GM12801 (cell line): ENCODE data around the gene IGSF21.

Experiments used
- TF ChIP-seq, protein P1 (sequence below): IDR thresholded peaks from one replicate; pipeline ENCODE4 v1.5.1; 2011; ENCODE audit warnings: control low read depth; ENCODE audit not compliant: insufficient read length; ENCODE audit errors: extremely low read depth

Gene IGSF21

DNA sequence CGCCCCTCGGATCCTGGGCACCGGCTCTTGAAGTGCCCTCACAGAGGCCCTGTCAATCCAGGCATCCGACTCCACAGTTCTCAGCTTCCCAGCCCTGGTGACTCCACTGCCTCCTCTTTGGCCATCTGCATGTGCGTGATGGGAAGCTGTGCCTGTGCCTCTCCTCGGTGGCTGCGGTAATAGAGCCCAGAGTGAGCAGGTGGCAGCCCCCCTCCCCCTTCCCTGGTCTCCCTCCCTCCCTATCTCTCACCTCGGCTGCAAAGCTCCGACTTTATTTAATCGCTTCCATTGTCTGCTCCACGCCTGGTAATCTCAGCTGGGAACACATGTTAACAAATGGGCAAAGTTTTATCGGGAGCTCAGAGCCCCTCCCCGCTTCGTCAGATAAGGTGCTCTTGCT is 91.9 kb downstream of the IGSF21 start:
- TF ChIP-seq, protein P1, sequence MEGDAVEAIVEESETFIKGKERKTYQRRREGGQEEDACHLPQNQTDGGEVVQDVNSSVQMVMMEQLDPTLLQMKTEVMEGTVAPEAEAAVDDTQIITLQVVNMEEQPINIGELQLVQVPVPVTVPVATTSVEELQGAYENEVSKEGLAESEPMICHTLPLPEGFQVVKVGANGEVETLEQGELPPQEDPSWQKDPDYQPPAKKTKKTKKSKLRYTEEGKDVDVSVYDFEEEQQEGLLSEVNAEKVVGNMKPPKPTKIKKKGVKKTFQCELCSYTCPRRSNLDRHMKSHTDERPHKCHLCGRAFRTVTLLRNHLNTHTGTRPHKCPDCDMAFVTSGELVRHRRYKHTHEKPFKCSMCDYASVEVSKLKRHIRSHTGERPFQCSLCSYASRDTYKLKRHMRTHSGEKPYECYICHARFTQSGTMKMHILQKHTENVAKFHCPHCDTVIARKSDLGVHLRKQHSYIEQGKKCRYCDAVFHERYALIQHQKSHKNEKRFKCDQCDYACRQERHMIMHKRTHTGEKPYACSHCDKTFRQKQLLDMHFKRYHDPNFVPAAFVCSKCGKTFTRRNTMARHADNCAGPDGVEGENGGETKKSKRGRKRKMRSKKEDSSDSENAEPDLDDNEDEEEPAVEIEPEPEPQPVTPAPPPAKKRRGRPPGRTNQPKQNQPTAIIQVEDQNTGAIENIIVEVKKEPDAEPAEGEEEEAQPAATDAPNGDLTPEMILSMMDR: no peak

DNA sequence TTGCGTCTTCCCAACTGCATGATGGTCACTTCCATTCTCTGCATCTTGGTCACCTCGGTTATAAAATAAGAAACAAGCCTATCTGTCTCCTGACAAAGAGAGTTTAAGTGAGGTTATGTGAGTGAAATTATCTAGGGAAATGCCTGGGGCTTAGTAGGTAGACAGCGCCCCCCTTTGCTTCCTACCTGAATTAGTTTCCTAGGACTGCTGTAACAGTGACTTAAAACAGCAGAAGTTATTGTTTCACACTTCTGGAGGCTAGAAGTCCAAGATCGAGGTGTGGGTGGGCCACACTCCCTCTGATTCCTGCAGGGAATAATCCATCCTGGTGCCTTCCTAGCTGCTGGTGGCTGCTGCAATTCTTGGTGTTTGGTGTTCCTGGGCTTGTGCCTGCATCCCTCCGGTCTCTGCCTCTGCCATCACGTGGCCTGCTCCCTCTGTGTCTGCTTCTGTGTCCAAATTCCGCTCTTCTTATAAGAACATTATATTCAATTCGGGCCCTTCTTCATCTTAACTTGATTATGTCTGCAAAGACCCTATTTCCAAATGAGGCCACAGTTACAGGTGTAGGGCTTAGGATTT is 92.6 kb downstream of the IGSF21 start:
- TF ChIP-seq, protein P1: no peak

GRCh38 chr1:18200918-18201317 is 93.3 kb downstream of the IGSF21 start:
- TF ChIP-seq, protein P1: no peak

GRCh38 chr1:18201997-18202719 is 94.6 kb downstream of the IGSF21 start:
- TF ChIP-seq, protein P1: no peak

DNA sequence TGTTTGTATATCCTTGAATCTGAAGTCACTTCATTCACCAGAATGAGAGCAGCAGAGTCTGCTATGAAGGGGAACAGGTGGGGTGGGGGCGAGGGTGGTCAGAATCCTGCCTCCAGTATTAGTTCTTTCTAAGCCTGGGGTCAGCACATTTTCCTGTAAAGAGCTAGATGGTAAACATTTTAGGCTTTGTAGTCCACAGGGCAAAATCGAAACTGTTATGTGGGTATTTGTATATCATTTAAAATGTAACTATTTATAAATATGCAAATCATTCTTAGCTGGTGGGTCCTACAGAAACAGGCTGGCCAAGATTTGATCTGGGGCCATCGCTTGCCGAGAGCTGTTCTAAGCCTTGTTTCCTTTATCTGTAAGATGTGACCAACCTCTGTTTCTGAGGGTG is 96.0 kb downstream of the IGSF21 start:
- TF ChIP-seq, protein P1: no peak

GRCh38 chr1:18204575-18204974 is 97.0 kb downstream of the IGSF21 start:
- TF ChIP-seq, protein P1: no peak

DNA sequence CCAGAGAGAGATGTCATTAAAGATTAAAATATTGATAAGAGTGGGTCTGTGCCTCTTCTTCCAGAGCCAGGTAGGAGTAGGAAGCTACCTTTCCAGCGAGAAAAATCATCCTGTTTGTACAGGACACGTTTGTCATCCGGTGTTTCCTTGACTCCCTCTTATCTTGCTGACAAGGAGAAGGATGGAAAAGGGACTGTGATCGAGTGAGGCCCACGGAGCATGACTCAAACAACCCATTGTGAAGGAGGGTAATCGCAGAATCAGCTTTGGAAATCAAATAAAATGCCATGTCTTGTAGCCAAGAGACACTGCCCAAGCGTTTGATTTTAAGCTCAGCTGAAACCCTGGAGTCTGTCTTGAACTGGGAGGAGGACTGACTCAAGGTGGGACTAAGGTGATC is 97.7 kb downstream of the IGSF21 start:
- TF ChIP-seq, protein P1: no peak
